SK-N-SH treated with all-trans-retinoic acid at 6 μM for 48 hours (cell line): ENCODE results near the gene JOSD2.

Source experiments
- ATAC-seq: fragments of 200-7000 bp; cut with Tn5 transposase; 3 replicates; pipeline ENCODE4 v1.9.1; 2020; ENCODE audit warnings: mild to moderate bottlenecking, moderate library complexity
- CREB5 ChIP-seq: fragments of 250-450 bp; sonication (Bioruptor Pico); IDR thresholded peaks from 2 replicates; pipeline ENCODE4 v1.5.1; 2020; ENCODE audit warnings: low read depth, mild to moderate bottlenecking, moderate library complexity
- CSDC2 ChIP-seq: fragments of 250-450 bp; sonication (Bioruptor Pico); IDR thresholded peaks from 2 replicates; pipeline ENCODE4 v1.5.0; 2020; ENCODE audit warnings: mild to moderate bottlenecking, moderate library complexity
- OSR1 ChIP-seq: fragments of 250-450 bp; sonication (Bioruptor Pico); IDR thresholded peaks from 2 replicates; pipeline ENCODE4 v1.8.0; 2022; ENCODE audit warnings: moderate library complexity, mild to moderate bottlenecking, inconsistent platforms
- PATZ1 ChIP-seq: fragments of 250-450 bp; sonication (Bioruptor Pico); IDR thresholded peaks from 2 replicates; pipeline ENCODE4 v1.8.0; 2020; ENCODE audit warnings: mild to moderate bottlenecking, moderate library complexity, borderline replicate concordance
- POU6F1 ChIP-seq: fragments of 250-450 bp; sonication (Bioruptor Pico); IDR thresholded peaks from 2 replicates; pipeline ENCODE4 v1.8.0; 2021; ENCODE audit warnings: low read depth, mild to moderate bottlenecking, moderate library complexity, borderline replicate concordance
- PPARA ChIP-seq: fragments of 250-450 bp; sonication (Bioruptor Pico); IDR thresholded peaks from 2 replicates; pipeline ENCODE4 v1.5.0; 2020; ENCODE audit warnings: mild to moderate bottlenecking, borderline replicate concordance
- TCF4 ChIP-seq: fragments of 250-450 bp; sonication (Bioruptor Pico); IDR thresholded peaks from 2 replicates; pipeline ENCODE4 v1.8.0; 2021; ENCODE audit warnings: mild to moderate bottlenecking, moderate library complexity, borderline replicate concordance
- TSHZ2 ChIP-seq: fragments of 250-450 bp; sonication (Bioruptor Pico); IDR thresholded peaks from 2 replicates; pipeline ENCODE4 v1.5.0; 2020; ENCODE audit warnings: mild to moderate bottlenecking, moderate library complexity
- ZC3H10 ChIP-seq: fragments of 250-450 bp; sonication (Bioruptor Pico); IDR thresholded peaks from 2 replicates; pipeline ENCODE4 v1.5.1; 2021; ENCODE audit warnings: mild to moderate bottlenecking, moderate library complexity
- ZFP30 ChIP-seq: fragments of 450-650 bp; formaldehyde crosslinking; IDR thresholded peaks from 2 replicates; pipeline ENCODE4 v1.5.0; 2022; ENCODE audit warnings: mild to moderate bottlenecking, moderate library complexity
- ZNF8 ChIP-seq: fragments of 450-650 bp; formaldehyde crosslinking; IDR thresholded peaks from 2 replicates; pipeline ENCODE4 v1.5.0; 2020; ENCODE audit warnings: mild to moderate bottlenecking, moderate library complexity

JOSD2 gene

GRCh38 chr19:50501568-50502475, 9.2 kb downstream of the JOSD2 start (continued):
- TF ChIP-seq PATZ1 (CRISPR knock-in tag) (no peak), ZFP30 (CRISPR knock-in tag) (no peak), ZC3H10 (CRISPR knock-in tag) (no peak), CSDC2 (no peak), TCF4 (no peak)

GRCh38 chr19:50501186-50501567, 9.8 kb downstream of the JOSD2 start:
- no peak; the same call in 2 of the 3 replicates for ATAC-seq

More at GRCh38 chr19:50501186-50501567, 9.8 kb downstream of the JOSD2 start:
- TF ChIP-seq TCF4 (no peak), TSHZ2 (CRISPR knock-in tag) (no peak), CREB5 (CRISPR knock-in tag) (no peak), POU6F1 (no peak), ZNF8 (CRISPR knock-in tag) (no peak), PATZ1 (CRISPR knock-in tag) (no peak), PPARA (CRISPR knock-in tag) (no peak), OSR1 (CRISPR knock-in tag) (no peak), ZFP30 (CRISPR knock-in tag) (no peak)
- TF ChIP-seq, all 23 proteins: peak for 0
